Measurements from ENCODE around the gene PHACTR3.
"Not testable (repeated sequence)": the region's sequence is repeated elsewhere in the genome, so short reads cannot be mapped to it uniquely, and the experiment has no call there.

Gene PHACTR3

DNA sequence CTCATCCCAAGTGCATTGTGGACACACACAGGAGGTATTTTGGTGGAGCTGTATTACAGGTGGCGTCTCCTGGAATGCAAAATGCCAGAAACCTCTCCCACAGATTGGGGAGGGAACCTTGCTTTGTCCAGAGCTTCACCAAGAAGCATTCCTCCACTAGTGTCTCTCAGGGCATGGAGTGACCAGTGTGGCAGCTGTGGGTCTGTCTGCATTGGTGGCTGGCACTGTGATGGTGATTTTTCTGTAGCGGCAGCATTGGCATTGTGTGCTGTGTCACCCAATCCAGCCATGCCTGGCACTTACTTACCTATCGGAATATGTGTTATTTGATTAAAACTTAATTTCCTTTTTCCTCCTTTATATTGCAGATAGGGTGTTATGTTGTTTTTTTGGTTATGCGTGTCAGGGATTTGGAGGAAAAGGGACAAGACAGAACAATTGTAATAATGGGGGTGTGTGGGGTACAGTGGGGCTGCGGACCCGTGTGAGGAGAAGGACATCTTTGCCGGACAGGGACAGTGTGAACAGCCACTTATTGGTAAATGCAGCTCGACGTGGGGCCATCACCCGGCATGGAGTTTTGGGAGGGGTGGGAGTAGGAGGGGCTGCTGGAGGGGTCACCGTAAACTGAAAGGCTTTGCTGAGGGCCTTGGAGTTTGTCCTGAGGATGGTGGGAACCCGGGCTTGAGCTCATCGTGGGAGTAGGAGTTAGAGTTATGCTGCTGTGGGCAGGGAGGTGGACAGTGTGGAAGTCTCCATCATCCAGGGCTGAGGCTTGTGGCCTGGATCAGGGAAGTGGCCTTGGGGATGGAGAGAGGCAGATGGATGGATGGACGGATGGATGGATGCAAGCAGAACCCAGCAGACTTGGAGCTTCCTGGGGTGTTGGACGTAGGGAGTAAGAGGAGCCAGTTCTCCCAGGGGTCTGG, 224.0 kb downstream of the PHACTR3 start:
- no peak for DNase-seq (ENCODE audit: low read depth in 3 of 3)

DNA sequence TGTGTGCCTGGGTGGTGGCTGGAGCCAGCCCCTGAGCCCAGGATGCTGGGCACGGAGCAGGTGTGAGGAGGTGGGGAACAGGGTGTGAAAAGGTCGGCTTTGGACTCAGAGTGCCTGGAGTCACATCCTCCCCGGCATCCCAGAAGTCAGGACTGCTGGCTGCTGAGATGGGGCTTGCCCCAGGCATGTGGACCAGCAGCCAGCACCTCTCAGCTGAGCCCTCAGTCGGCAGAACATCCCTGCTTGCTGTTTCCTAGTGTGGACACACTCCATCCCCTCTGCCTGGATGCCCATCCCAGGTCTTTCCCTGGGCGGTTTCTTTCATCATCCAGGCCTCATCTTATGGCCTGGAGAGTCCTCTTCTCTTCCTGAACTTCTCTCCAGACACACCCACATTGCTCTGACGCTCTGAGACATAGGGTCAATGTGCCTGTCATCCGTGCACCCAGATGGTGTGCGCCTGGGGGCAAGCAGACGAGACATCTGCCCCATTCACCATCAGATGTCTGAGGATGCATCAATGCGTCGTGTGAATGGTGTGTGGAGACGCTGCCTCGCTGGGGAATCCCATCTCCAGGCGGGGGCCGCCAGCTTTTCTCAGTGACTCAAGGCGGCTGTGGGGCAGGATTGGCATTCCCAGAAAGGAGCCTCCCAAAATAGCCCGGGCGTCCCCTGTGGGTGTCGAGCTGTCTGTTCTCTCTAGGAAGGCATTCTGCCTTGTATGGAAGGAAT, 224.9 kb downstream of the PHACTR3 start:
- DNase-seq (ENCODE audit: low read depth in 3 of 3), result no peak

DNA sequence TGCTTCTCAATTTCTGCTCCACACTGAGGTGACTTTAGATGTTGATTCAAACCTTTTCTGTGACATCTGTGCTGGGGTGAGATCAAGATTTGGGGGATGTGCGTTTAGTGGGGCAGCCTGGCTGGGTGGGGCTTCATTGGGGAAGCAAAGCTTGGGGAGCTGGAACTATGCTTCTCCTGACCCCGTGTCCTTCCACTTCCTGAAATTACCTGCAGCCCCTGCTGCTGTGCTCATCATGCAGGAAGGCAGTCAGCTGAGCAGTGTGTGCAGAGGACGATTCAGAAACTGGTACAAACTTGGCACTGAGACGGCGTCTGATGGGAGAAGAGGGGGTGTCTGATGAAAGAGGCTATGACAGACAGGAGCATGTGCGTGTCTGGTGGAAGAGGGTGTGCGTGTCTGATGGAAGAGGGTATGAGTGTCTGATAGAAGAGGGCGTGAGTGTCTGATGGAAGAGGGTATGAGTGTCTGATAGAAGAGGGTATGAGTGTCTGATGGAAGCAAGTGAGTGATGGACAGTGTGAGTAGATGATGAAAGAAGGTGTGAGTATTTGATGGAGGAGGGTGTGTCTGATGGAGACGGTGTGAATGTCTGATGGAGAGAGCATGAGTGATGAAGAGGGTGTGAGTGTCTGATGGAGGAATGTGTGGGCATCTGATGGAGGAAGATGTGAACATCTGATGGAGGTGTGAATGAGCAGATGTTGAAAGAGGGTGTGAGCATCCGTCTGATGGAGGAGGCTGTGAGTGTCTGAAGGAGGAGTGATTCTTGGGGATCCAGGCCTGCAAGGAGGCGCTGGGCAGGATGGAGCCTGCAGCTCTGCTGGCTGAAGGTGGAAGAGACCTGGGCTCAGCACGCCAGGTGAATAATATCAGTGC, 225.7 kb downstream of the PHACTR3 start:
- DNase-seq (ENCODE audit: low read depth in 3 of 3), result no peak

DNA sequence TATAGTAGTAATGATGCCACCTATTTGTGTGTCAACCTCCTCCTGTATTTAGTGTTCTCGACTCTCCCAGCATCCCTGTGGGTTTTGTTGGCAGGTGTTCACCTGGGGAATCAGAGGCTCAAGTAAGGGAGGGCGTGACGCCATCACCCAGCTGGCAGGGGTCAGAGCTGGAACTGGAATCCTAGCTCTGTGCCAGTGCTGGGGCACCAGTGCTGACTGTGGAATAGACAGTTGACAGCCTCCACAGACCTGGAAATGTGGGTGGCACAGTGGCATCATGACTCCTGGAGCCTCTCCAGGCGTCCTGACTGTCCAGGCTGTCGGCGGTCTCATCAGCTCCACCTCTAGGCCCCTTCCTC, 226.3 kb downstream of the PHACTR3 start:
- no peak for DNase-seq (ENCODE audit: low read depth in 3 of 3)

DNA sequence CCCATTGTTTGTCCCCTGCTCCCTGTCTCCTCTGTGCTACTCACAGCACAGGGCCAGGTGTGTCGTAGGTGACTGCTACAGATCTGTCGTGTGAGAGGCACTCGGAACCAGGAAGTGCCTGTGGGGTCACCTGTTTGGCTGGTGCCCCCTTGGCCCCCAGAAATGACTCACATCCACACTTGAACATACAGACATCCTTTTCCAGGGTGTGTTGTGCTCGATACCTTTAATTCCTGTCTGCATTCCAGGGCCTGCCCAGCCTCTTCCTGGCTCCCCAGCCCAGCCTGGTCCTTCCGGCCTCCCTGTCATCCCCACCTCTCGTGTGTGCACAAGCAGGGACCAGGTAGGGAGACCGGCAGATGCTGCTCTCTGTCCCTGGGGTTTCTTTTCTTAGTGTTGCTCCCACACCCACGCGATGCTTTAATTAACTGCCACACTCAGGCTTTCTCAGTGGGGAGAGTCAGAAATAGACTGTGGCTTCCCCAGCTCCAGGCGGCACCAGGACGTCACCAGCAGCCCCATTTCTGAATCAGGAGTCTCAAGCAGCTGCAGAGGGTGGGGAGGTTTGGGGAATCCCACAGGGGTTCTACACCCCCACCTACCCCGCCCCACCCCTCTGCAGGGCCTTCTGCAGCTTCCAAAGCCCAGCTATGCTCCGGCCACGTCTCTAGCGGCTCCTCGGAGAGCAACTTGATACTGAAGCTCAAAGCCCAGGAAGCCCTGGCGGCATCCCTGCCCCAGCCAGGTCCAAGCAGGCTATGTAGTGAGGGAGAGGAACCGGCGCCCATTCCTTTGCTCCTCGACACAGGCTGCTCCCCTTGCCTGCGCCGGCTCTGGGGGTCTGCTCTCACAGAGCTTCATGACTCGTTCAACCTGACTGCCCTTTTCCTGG, 226.9 kb downstream of the PHACTR3 start:
- DNase-seq (ENCODE audit: low read depth in 3 of 3), result no peak

DNA sequence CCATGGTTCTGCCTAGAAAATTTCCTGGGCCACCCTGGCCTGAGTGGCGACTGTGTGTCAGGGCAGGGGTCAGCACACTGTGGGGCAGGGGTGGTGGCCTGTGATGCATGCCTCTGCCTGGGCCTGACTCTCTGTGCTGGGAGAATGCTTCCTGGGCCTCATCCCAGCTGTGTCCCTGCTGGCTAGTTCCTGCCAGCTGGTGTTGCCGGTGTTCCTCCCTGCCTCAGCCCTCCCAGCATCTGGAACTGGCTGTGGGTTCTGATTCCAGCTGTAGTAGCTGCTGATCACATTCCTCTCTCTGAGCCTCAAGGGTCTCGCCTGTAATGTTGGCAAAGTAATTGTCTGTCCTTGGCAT, 227.6 kb downstream of the PHACTR3 start:
- no peak for DNase-seq (ENCODE audit: low read depth in 3 of 3)

DNA sequence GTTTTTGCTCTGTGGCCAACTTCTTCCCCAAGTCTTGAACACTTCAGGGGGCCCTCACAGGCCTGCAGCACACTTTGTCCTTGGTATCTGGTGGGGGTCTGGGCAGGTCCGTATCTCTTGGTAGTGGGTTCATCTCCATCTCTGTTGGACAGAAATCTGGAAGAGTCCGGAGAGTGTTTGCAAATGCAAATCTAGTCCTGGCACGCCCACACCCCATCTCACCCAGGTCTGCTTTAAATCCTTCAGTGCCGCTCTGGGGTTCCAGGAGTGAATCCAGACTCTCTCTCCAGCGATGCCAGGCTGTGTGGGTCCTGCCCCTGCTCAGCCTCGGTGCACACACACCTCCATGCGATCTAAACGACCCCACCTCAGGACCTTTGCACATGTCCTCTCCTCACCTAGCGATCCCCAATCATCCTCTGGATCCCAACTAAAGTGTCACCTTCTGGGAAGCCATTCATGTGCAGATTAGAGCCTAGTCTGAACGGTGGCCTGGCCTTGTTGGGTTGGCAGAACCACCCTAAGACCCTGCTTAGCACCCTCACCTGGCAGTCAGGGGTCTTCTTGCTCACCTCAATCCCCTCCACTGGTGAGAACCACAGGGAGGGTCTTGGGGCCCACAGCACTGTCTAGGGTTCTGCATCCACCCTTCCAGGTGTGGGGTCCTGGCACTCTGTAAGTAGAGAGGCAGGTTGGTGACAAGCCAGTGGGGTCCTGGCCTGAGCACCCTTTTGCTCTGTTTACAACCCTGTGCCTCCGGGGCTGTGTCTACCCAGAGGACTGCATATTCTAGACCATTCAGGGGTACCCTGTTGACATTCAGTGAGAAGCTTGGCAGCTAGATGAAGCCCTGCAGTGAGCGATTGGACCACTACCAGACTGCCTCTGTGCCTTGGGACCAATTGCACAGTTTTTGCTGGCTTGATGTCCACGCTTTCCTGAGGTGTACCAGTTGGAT, 228.3 kb downstream of the PHACTR3 start:
- DNase-seq (ENCODE audit: low read depth in 3 of 3), result no peak

DNA sequence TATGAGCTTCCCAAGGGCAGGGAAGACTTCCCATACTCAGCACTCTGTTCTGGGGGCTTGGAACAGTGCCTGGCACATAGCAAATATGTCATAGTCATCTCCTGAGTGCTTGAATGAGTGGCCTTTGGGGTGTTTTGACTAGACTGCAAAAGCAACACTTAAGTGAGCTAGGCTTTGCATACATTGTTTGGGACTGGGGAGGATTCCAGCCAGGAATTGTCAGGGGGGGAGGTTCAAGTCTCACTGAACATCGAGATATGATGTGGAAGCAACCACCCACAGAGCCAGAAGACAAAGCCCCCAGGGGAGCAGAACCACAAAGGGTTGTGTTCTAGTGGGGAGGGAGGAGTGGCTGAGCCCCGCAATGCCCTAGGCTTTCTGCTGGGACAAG, 230.7 kb downstream of the PHACTR3 start:
- DNase-seq (ENCODE audit: low read depth in 3 of 3), result no peak

DNA sequence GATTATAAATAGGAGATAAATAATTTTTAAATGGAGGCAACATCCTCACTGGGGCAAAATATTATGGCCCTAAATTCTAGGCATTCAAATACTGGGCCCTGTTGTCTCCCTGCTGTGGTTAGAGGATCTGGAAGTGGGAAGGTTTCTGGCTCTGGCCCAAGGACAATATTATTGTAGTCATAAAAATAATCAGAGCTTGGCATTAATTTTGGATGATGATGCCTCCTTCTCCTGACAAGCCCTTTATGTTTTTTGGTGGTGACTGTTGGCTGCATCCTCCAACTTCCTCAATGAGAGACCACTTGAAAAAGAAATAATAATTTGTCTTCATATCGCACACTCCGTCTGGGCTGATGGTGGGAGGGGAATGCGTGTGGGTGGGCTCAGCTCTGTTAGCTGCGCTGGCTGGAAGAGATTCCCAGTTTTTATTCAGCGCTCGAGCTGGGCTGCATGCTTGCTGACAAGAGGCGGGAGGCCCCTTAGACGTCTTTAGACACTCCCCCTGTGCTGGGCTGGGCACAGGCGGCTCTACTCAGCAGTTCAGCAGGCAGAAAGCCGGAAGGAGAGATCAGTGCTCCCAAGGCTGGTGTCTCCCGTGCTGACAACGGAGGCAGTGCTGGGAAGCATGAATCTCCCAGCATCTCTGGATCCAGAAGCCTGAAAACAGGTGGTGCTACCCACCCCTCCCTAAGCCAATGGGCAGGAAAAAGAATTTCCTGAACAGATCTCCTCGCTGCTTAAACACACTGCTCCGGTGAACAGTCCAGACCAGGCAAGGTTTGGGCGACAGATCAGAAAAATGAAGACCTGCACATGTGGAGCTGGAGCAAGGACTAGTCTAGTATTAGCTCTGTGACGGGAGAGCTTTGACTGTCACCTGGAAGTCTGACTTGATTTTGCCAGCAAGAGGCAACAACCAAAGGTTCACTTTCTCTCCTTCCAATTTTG, 231.4 kb downstream of the PHACTR3 start:
- DNase-seq (ENCODE audit: low read depth in 3 of 3), result no peak

DNA sequence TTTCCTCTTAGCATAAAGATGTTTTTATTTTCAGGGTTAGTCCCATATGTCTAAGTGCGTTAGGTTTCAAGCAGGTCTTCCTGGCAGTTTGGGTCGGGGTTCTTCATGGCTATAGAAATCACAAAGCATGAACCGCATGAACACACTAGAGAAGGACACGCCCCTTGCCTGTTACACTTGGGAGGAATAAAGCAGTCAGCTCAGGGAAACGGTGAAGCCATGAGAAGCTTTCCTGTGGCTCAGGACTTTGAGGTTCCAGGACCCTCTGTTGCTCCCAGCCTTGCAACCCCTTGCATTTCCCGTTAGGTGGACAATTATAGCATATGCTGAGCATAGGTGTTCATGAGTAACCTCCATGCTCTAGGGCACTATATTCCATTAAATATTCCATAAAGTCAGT, 232.4 kb downstream of the PHACTR3 start:
- DNase-seq (ENCODE audit: low read depth in 3 of 3), result no peak

DNA sequence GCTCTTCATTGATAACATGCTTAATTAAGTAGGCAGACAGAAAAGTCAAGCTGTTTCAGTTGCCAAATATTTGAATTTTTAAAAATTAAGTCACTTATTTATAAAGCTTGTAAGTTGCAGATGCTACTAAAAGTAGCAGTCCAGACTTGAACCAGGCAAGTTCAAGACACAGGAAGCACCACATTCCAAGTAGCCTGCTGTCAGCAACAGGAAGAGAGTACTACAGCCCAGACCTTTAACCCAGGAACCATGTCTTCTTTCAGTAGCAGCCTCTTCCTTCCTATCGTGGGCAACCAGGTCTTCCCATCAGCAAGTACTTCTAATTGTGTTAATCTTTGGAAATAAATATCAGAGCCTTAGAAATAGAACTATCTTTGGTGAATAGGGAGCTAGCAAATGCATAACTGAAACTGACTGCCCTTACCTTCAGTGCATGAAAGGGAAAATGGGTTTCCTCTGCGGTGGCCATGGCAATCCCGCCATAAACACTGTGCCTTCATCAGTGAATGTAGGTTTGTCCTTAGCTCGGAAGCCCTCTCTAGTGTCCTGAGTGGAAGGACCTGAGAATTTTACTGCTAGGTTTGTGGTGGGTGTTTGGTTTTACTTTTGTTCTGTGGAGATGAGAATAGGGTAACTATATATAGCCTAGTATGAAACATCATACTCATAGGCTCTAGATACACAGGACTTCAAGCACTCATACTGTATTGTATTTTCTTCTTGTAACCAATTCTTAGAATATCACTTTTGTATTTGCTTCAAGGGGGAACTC, 233.5 kb downstream of the PHACTR3 start:
- DNase-seq (ENCODE audit: low read depth in 3 of 3), result no peak

DNA sequence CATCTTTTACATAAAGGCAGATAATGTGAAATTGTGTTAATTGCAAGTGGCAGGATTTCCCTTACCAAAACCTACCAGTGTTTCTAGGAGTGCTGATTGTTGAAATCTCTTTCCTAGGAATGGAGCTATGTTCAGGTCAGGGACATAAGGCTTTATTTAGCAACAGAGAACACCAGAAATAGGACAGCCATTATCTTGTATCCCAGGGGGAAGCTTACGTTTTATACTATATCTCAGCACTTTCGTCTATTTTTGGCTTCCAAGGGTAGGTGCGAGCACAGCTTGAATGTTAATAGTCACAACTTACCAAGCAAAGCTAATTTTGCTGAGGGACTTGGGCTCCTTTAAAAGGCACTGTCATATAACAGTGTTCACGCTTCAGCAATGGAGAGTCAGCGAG, 235.1 kb downstream of the PHACTR3 start:
- no peak for DNase-seq (ENCODE audit: low read depth in 3 of 3)

DNA sequence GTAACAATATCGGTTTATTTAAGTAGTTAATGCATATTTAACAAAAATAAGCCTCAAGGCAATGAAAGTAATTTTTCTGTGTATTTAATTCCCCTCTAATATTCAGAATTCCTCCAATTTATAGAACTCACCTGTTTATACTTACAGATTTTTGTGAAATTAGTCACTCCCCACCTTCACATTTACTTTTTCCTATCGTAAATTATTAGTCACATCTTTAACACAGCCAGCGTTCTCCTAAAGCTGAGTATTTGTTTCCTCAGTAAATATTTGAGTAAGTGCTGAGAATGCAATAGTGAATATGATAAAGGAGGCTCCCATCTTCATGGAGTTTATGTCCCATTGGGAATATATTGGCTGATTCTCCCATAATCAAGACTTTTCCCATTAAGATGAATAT, 241.1 kb downstream of the PHACTR3 start:
- DNase-seq (ENCODE audit: low read depth in 3 of 3), result no peak

DNA sequence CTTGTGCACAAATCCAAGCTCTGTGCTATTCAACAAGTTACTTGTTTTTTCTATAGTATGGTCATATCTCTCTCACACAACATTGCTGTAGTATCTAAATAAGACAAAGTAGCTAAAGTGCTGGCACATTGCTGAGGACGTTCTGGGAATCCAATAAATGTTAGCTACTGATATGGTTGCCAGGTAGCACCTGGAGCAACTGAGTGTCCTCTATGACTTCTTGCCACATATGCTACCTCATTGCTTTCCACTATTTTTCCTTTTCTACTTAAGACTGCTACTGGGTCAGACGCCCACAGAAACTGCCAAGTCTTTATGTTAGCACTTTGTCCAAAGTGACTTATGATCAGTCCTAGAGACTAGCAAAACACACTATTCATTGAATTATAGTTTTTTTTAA, 243.8 kb downstream of the PHACTR3 start:
- DNase-seq (ENCODE audit: low read depth in 3 of 3), result no peak

DNA sequence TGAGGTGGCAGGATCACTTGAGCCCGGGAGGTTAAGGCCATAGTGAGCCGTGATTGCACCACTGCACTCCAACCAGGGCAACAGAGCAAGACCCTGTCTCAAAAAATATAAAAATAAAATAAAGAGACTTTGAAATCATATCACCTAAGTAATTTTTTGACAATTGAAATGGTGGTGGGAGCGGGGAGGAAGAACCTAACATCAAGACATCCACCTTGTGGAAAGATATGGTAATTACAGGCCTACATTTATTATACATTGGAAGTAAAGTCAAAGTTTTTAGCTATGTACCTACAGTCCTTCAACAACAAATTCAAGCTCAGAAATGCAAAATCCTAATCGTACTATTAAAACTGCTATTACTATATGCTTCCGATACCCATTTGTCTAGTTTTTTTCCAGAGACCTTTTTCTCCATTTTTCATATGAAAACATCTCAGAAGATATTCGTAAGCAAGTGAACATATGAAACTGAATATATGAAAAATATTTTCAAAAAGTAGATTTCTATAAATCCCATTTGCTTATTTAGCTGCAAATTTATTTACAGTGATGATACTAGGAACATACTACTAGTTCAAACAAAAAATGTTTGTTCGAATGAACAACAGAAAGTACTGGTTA, 245.8 kb downstream of the PHACTR3 start:
- no peak for DNase-seq (ENCODE audit: low read depth in 3 of 3)

DNA sequence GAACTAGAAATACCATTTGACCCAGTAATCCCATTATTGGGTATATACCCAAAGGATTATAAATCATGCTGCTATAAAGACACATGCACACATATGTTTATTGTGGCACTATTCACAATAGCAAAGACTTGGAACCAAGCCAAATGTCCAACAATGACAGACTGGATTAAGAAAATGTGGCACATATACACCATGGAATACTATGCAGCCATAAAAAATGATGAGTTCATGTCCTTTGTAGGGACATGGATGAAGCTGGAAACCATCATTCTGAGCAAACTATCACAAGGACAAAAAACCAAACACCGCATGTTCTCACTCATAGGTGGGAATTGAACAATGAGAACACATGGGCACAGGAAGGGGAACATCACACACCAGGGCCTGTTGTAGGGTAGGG, 252.2 kb downstream of the PHACTR3 start:
- not testable (repeated sequence) for DNase-seq (ENCODE audit: low read depth in 3 of 3)

DNA sequence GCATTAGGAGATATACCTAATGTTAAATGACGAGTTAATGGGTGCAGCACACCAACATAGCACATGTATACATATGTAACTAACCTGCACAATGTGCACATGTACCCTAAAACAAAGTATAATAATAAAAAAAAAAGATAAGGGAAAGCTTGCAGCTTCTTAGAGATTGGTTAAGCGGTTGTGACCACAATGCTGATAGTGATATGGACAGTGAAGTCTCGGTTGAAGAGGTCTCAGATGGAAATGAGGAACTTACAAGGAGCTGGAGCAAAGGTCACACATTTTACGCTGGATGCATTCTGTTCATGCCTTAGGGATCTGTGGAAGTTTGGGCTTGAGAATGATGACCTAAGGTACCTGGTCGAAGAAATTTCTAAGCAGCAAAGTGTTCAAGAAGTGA, 252.6 kb downstream of the PHACTR3 start:
- DNase-seq (ENCODE audit: low read depth in 3 of 3), result not testable (repeated sequence)

DNA sequence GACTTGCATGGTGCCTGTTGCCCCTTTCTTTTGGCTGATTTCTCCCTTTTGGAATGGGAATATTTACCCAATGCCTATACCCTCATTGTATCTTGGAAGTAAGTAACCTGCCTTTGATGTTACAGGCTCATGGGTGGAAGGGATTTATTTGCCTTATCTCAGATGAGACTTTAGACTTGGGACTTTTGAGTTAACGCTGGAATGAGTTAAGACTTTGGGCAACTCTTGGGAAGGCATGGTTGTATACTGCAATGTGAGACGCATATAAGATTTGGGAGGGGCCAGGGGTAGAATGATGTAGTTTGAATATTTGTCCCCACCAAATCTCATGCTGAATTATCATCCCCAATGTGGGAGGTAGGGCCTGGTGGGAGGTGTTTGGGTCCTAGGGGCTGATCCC, 253.6 kb downstream of the PHACTR3 start:
- DNase-seq (ENCODE audit: low read depth in 3 of 3), result no peak
